ENCODE measurements around the gene AHDC1.
"Not testable (repeated sequence)": the region's sequence is repeated elsewhere in the genome, so short reads cannot be mapped to it uniquely, and the experiment has no call there.

The AHDC1 gene

GRCh38 chr1:27548136-27548853 lies 55.6 kb downstream of the AHDC1 start:
- DNase-seq: no peak

- DNase-seq: no peak
Measured at GRCh38 chr1:27547220-27548116, 56.5 kb downstream of the AHDC1 start.

DNA sequence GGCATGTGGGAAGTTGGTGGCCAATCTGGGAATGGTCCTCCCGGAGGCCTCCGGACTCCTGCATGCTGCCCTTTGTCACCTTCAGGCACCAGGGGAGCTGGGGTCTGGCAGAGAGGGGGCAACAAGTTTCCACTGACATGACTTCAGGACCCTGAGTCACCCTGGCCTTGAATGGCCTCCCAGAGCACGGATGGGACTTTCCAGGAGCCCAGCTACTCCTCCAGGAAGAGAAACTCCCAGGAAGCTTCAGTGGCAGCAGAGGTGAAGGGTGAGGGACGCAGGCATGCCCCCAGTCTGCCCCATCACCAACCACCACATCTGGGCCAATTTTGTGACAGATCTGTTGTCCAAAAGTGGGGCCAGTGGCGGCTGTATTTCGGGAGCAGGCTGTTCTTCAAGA lies 58.1 kb downstream of the AHDC1 start:
- no peak for DNase-seq

- no peak for DNase-seq
Measured at GRCh38 chr1:27545271-27545670, 58.7 kb downstream of the AHDC1 start.

DNA sequence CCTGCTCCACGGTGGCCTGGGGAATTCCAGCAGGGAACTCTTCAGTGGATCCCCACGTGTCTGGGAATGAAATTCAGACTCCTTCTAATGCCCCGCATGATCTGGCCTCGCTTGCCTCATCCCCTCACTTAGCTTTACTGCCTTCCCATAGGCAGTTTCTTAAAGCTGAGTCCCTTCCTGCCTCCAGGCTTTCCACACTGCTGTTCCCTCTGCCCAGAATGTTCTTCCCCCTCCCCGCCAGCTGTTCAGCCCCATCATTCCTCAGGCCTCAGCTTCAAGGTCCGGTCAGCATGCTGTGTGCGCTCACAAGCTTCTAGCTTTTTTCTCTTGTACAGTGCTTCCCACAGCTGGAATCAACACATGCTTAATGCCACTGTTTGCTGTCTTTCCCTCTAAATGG lies 59.1 kb downstream of the AHDC1 start:
- DNase-seq: no peak

GRCh38 chr1:27543284-27543683 lies 60.7 kb downstream of the AHDC1 start:
- no peak for DNase-seq

GRCh38 chr1:27542463-27543273 lies 61.3 kb downstream of the AHDC1 start:
- peak; percentile 52 to 88 for DNase-seq

- no peak for DNase-seq
Measured at GRCh38 chr1:27539901-27540861, 63.8 kb downstream of the AHDC1 start.

DNA sequence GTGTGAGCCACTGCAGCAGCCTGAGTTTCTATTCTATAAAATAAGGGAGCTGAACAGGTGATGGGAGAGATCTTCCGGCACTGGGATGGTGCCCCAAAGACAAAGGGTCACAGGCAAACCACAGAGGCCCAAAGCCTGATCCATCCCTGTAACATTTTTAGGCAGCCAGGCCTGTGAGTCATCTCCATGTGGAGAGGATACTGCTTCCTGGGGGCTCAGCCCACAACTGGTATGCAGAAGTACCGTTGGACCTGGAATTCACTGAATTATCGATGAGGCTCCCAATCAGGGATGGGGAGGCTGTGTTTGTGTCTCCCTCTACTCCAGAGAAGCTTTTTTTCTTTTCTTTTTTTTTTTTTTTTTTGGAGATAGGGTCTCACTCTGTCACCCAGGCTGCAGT lies 65.2 kb downstream of the AHDC1 start:
- DNase-seq: peak; percentile 20 to 59

DNA sequence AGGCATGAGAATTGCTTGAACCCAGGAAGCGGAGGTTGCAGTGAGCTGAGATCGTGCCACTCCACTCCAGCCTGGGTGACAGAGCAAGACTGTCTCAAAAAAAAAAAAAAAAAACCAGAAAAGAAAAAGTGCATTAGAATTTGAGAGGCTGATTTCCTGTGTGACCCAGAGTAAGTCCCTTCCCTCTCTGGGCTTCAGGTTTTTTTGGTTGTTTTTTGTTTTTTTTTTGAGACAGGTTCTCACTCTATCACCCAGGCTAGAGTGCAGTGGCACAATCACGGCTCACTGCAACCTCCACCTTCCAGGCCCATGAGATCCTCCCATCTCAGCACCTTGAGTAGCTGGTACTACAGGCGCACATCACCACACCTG lies 65.7 kb downstream of the AHDC1 start:
- not testable (repeated sequence) for DNase-seq

DNA sequence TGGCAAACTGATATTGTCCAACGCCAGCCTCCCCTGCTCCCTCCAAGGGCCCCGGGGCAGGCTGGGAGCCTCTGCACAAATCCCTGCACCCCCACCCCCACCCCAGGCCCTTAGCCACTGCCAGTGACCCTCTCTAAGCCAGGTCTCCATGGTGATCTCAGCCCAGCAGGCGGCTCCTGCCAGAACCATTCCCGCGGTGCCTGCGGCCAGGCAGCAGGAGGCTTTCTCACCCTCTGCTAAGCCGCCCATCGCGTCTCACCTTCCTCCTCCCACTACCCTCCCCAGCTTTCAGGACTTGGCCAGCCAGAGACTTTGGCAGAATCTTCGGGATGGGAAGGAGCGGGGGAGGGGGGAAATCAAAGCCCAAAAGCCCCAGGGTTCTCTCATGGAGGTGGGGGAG lies 67.2 kb downstream of the AHDC1 start:
- DNase-seq: no peak

DNA sequence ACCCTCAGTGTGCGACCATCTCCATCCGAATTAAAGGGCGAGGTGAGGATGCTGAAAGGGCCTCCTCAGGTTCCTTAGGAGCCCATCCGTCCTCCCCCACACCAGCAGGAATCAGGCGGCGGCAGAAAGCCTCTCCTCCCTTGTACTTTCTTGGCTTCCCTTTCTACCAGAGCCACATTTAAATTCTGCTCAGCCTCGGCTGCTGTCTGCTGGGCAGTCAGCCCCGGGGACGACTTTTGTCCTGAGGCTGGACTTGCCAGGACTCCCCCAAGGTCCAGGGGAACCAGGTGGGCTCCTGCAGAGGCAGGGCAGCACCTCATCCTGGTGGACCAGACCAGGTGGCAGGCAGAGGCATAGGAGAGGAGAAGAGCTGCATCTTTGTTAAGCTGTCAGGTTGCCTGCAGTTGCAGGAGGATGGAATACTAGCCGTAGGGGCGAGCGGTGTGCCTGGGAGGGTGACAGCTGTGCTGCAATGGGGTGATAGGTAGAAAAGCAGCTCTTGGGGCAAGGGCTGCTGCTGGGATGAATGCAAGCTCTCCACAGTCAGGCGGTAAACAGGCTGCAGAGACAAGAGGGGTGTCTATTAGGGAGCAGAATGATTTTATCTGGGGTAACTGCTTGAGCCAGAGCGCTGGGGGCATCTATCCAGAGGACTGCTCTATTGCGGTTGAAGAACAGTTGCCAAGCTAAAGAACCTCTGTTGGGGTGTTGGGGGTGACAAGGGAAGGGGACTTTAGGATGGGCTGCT lies 67.8 kb downstream of the AHDC1 start:
- no peak for DNase-seq

DNA sequence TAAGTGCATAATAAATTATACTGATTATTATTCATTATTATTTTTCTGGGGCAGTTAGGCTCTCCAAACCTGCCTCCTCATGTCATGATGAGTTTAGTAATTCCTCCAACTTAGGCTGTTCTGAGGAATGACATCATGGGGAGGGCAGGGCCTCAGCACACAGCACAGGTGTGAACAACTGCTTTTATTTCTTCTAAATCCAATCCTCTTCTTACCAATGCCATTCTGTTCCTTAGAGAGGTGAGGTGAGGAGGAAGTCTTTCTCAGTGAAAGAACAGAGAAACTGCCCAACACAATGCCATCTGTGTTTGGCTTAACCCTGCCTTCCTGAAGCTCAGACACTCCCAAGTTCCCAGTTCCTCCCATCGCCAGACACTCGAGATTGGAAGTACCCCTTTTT lies 68.6 kb downstream of the AHDC1 start:
- no peak for DNase-seq

GRCh38 chr1:27531959-27532685 lies 71.8 kb downstream of the AHDC1 start:
- no peak for DNase-seq

DNA sequence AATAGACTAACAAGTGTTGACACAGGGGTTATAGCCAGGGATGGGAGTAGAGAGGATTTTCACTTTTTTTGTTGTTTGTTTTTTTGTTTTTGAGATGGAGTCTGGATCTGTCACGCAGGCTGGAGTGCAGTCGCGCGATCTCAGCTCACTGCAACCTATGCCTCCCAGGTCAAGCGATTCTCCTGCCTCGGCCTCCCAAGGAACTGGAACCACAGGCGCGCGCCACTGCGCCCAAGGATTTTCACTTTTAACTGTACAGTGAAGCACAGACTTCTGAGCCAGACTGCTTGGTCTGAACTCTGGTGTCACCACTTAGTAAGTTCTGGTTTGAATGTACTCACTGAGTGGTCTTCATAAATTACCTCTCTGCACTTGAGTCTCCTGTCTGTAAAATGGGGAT lies 73.8 kb downstream of the AHDC1 start:
- no peak for DNase-seq

DNA sequence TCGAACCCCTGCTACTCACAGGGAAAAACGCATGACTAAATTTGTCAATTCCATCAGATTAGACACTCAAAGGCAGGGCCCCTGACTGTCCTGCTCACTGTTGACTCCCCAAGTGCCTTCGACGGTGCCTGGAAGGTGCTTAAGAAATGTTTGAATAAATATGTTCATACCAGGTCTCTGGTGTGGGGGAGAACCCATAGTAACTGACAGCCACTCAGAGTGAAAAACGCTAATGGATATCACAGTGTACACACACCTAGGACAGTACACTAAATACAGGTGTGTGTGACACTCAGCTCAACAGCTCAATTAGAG lies 74.3 kb downstream of the AHDC1 start:
- DNase-seq: no peak

- DNase-seq: peak in 1 of 2 donors; percentile 8
Measured at GRCh38 chr1:27528818-27529703, 74.9 kb downstream of the AHDC1 start.

- DNase-seq: peak in 1 of 2 donors; percentile 14
Measured at GRCh38 chr1:27527890-27528817, 75.8 kb downstream of the AHDC1 start.
